GM12891 (cell line): ENCODE results near the gene SUMO3.

Experiments used
- DNase-seq: peaks from one replicate; pipeline ENCODE4 v3.0.0; 2011; ENCODE audit warnings: low spot score; ENCODE audit not compliant: insufficient read length
- FAIRE-seq: peaks from 2 replicates; lab custom pipeline; 2011; peaks lifted over from hg19 to GRCh38; lab: Jason Lieb, UNC
- PAX5 ChIP-seq: IDR thresholded peaks from 2 replicates; pipeline ENCODE4 v1.6.1; 2011; ENCODE audit warnings: low read length, moderate library complexity, mild to moderate bottlenecking; ENCODE audit not compliant: insufficient read depth, severe bottlenecking
- POLR2A ChIP-seq: IDR thresholded peaks from 2 replicates; pipeline ENCODE4 v1.6.1; 2011; ENCODE audit warnings: low read depth, low read length, control low read depth
- POLR2AphosphoS5 ChIP-seq: IDR thresholded peaks from 2 replicates; pipeline ENCODE4 v1.6.1; 2011; ENCODE audit warnings: low read depth, low read length, control low read depth
- POU2F2 ChIP-seq: IDR thresholded peaks from 2 replicates; pipeline ENCODE4 v1.6.1; 2011; ENCODE audit warnings: low read depth, mild to moderate bottlenecking, control low read depth, low read length, moderate library complexity
- SPI1 ChIP-seq: IDR thresholded peaks from 2 replicates; pipeline ENCODE4 v1.6.1; 2011; ENCODE audit warnings: low read depth, low read length, control low read depth
- TAF1 ChIP-seq: IDR thresholded peaks from 2 replicates; pipeline ENCODE4 v1.6.1; 2011; ENCODE audit warnings: low read depth, low read length, control low read depth

Gene SUMO3

DNA sequence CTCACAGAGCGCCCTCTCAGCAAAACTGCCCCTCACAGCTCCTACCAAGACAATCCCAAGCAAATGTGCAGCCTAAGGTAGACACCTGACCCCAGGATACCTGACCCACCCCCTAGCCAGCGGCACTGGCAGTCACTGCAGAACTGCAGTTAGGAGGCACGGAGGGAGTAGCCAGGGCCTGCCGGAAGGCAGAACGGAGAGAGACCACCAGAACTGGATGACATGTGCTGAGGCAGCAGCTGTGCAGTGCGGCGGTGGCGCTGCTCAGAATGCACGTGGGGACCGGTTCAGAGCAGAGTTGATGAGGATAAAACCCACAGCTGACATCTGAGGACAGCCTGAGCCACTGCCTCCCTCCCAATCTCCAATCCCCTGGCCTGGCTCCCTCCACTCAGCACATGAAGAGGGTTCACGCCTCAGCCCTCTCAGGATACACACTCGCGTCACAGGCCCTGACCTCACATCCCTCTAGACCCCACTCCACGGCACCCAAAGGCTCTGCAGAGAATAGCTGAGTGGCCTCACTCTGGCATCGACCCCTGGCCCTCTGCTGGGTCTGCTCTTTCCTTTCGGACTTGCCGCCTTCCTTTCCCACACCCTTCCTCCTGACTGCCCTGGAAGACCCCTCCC is 45.9 kb downstream of the SUMO3 start:
- FAIRE-seq, result no peak

DNA sequence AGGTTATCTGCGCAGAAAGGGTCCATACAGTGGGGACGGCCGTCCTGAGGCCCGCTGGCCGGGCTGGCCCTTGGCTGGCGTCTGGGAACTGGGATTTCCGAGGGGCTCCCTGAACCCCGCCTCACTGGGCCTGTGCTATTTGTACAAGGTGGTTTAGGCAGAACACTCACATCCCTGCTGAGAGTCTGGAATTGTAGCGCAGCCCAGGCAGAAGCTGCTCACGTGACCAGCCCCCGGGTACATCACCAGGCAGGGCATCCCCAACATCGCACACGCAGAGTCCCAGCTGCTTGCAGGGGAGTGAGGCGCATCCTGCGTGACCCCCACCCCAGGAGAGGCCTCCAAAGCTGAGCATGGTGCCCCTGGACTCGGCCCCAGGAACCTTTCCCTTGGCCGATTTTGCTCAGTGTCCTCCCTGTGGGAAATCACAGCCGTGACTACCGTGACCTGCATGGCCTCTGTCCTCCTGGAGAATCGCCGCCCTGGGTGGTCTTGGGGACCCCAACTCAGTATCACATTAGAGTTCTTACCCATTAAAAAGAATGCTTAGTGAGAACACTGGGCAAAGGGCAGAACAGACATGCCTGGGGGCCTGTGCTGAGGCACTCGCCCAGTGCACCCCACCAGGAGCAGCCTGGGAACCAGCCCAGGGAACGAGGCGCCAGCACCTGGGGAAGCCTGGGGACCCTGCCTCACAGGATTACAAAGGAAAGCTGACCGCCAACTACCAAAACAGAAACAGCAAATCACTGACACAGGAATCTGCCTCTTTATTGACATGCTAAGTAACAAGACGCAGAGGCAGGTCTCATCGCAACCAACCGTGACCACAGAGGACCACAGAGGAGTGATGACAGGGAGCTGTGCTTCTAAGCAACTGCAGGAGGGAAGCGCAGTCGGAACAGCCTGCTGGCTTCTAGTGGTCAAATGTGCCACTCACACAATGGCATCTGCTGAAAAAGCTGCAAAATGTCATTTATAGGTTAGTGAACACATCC is 49.7 kb downstream of the SUMO3 start:
- TF ChIP-seq POLR2A (no peak), PAX5 (no peak), TAF1 (no peak), POU2F2 (no peak), SPI1 (no peak), POLR2AphosphoS5 (no peak; the same call in 1 of the 2 replicates)
- DNase-seq (no peak), FAIRE-seq (no peak)

More for the DNA sequence above, 45.9 kb downstream of the SUMO3 start:
- DNase-seq, result no peak
- TF ChIP-seq POU2F2 (no peak), POLR2AphosphoS5 (no peak), SPI1 (no peak), TAF1 (no peak), POLR2A (no peak), PAX5 (no peak)

DNA sequence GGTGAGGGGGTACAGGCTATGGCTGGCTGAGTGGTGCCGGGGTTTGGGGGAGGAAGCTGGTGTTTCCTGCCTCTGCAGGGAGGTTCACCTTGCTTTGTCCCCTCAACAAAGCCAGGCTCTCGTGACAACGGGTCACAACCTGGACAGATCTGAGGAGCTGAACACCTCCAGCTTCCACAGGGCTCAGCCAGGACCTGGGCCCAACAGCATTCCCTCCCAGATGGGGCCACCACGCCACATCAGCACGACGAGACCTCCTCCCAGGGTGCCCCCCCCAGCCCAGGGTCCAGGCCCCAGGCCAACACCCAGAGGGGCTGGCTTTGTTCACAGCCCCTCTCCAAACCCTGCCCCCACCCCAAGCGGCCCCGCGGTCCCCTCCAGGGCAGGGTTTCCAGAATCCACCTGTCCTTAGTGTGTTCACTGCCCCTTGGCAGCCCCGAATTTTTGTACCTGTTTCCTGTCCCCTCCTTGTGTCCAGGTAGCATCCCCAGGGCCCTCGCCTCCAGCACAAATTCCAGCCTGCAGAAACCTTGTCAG is 51.0 kb downstream of the SUMO3 start:
- DNase-seq, result no peak
- no peak for TF ChIP-seq TAF1
- no peak for FAIRE-seq

DNA sequence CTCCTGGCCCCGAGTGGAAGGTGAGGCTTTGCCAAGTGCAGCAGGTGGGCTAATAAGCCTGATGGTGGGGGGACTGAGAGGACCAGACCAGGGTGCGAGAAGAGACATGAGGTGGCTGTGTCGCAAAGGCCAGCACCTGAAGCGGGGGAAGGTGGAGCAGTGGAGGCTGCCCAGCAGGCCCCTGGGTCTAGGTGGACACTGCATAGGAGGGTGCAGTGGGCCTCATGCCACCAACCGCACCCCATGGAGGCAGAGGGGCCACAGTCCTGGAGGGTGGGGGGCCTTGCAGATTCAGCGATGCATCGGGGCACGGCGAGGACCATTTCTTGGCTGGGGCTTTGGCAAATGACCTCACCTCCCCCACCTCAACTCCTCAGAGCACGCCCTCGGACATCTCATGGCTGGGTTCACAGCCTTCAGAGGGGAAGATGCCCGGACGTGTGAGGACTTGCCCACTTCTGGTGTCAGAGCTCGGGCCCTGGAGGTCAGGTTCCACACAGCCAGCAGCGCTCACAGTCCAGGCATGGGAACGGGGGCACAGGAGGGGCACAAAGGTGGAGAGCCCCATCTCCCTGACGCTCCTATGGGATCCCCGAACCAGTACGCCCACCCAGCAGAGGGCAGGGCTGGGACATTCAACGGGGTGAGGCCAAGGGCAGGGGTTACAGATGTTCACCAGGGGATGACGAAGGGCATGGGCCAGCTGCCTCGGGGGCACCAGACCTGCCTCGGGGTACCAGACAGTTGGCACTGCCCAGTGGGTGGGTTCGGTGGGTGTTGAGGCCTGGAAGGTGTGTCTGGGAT is 51.6 kb downstream of the SUMO3 start:
- TF ChIP-seq POLR2A, result no peak
- no peak for TF ChIP-seq TAF1
- no peak for TF ChIP-seq POU2F2
- TF ChIP-seq SPI1, result no peak
- TF ChIP-seq PAX5, result no peak
- no peak for TF ChIP-seq POLR2AphosphoS5
- DNase-seq (no peak), FAIRE-seq (no peak)

DNA sequence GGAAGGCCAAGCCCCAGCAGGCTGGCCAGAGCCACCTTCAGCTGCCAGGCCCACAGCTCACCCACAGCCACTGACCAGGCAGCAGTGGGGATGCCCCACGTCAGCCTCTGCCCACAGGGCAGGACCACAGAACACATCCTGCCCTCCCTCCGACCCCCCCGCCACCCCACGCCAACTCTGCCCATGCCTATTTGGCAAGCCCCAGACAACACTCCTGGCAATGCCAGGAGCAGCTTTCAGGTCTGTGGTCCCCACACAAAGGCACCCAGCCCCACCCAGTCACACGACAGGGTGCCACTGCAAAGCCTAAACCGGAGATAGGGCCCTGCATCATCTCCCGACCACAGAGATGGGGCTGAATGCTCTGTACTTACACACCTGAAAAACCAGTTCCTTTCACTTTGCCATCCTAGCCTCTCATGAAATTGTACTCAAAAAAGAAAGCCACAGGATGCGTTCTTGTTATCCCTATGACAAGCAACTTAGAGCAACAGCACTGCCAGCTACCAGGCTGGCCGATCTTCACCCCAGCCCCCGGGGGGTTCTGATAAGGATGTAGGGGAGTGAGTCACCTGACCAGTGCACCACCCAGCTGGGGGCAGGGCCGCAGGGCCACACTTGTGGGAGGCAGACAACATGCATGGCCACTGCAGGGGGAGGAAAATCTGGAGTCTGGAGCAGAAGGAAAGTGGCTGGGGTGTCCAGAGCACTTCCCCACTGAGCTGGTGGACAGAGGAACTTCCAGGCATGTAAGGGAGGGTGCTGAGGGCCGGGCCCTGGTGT is 52.4 kb downstream of the SUMO3 start:
- DNase-seq, result no peak
- no peak for FAIRE-seq
- TF ChIP-seq POLR2AphosphoS5, result no peak
- no peak for TF ChIP-seq SPI1
- TF ChIP-seq PAX5, result no peak
- TF ChIP-seq POU2F2, result no peak
- no peak for TF ChIP-seq POLR2A
- TF ChIP-seq TAF1, result no peak

DNA sequence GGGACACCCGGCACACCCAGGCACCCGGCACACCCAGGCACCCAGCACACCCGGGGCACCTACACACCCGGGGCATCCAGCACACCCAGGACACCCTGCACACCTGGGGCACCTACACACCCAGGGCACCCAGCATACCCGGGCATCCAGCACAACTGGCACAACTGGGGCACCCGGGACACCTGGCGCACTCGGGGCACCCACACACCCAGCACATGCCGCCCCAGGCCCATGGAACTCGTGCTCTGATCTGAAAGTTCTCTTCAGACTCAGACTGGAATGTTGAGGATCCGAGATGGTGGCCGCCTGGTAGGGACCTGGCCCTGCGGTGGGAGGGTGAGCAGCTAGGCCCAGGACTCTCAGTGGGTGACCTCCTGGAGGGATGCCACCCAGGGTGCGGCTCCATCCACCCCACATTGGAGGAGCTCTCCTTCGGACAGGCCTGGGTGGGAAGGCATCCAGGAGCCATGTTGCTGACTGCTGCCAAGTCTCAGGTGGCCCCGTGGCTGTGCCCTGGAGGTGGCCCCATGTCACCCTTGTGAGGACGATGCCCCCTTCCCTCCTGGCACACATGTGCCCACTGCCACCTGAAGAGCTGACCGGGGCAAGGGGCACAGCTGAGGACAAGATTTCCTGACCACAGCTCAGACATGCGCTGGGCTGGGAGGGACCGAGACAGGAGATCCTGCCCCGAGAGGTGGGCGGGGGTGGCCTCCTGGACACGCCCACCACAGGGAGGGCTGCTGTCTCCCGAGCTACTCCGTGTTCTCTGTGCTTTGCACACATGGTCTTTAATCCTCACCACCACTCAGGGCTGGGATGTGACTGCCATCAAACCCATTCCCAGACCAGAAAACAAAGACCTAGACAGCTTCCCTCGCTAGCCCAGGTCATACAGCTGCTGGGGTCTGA is 53.3 kb downstream of the SUMO3 start:
- TF ChIP-seq POU2F2, result no peak
- no peak for TF ChIP-seq POLR2A
- no peak for TF ChIP-seq POLR2AphosphoS5
- no peak for TF ChIP-seq PAX5
- TF ChIP-seq SPI1, result no peak
- TF ChIP-seq TAF1, result no peak
- FAIRE-seq (no peak), DNase-seq (no peak)

DNA sequence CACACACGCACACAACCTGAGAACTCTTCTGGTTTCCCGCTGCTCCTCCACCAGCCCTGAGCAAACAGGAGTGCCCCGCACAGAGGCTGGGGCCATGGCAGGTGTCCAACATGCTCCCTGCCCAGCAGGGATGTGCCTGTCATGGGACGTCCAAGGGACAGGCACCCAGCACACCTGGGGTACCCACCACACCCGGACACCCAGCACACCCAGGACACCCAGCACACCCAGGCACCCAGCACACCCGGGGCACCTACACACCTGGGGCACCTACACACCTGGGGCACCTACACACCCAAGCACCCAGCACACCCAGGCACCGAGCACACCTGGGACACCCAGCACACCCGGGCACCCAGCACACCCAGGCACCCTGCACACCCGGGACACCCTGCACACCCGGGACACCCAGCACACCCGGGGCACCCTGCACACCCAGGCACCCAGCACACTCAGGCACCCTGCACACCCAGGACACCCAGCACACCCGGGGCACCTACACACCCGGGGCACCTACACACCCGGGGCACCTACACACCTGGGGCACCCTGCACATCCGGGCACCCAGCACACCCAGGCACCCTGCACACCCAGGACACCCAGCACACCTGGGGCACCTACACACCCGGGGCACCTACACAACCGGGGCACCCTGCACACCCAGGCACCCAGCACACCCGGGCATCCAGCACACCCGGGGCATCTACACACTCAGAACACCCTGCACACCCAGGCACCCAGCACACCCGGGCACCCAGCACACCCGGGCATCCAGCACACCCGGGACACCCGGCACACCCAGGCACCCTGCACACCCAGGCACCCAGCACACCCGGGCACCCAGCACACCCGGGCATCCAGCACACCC is 54.2 kb downstream of the SUMO3 start:
- no peak for FAIRE-seq
- no peak for DNase-seq
- TF ChIP-seq SPI1 (no peak), POLR2A (no peak), POLR2AphosphoS5 (no peak), TAF1 (no peak), PAX5 (no peak), POU2F2 (no peak)

DNA sequence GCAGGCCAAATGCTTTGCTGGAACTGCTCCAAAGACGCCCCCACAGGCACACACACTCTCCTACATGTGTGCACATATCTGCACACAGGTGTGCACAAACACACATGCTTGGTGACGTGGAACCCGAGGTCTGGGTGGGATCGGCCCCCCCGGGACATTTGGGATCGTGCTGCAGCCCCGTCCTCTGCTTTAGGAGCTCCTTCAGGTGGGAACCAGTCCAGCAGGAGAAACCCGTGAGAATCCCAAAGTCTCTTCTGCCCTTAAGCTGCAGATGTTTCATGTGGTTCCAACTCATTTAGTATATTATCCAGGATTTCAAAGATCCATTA is 54.8 kb downstream of the SUMO3 start:
- no peak for FAIRE-seq
- no peak for TF ChIP-seq TAF1
- TF ChIP-seq PAX5, result no peak
- no peak for TF ChIP-seq SPI1
- TF ChIP-seq POU2F2, result no peak
- no peak for TF ChIP-seq POLR2A
- TF ChIP-seq POLR2AphosphoS5, result no peak
- no peak for DNase-seq
